GM21423 (cell line): ENCODE results near the gene GALNT4.
A peak's percentile ranks its signal among the peaks of the same experiment; 100 is the strongest.

ENCODE experiments used
- ATAC-seq: cut with Tn5 transposase; IDR thresholded peaks from one replicate; pipeline ENCODE4 v1.9.1; 2021; ENCODE audit warnings: mild to moderate bottlenecking, moderate library complexity; ENCODE audit not compliant: unreplicated experiment

Gene GALNT4

DNA sequence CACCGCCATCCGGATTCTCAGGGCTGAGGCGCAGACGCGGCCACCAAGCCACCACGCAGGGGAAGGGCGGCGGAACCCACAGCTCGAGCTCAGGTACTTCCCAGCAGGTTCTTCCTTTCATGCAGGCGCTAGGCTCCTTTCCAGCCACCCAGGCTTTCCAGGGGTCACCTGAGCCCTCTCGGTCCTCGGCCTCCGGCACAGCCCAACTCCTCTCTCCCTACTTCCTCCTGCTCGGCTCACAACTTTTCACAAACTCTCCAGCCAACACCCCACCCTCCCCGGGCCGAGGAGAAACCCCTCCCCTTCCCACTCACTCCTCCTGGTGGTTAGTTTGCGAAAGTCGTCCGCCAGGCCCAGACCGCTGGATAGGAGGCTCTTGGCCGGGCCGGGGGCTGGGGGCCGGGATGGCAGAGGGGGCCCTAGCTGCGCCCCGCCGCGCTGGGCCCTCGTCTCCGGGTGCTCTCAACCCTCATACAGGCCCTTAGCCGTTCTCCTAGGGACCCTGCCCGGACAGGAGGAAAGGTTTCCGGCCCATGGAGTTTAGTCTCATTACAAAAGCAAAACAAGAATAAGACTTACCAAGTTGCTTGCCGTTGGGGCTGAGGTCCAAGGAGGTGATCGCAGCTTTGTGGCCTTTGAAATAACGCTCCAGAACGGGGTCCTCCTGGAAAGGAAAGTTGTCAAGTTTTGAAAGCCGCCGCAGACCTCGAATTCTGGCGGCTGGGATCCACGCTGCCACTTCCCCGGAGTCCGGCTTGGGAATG is at the start of gene GALNT4:
GALNT4 (minus strand) TSS at position 256 of the 764 bp plus-strand sequence; CDS start at position 9, 247 bp downstream.
- ATAC-seq = peak; percentile 78

DNA sequence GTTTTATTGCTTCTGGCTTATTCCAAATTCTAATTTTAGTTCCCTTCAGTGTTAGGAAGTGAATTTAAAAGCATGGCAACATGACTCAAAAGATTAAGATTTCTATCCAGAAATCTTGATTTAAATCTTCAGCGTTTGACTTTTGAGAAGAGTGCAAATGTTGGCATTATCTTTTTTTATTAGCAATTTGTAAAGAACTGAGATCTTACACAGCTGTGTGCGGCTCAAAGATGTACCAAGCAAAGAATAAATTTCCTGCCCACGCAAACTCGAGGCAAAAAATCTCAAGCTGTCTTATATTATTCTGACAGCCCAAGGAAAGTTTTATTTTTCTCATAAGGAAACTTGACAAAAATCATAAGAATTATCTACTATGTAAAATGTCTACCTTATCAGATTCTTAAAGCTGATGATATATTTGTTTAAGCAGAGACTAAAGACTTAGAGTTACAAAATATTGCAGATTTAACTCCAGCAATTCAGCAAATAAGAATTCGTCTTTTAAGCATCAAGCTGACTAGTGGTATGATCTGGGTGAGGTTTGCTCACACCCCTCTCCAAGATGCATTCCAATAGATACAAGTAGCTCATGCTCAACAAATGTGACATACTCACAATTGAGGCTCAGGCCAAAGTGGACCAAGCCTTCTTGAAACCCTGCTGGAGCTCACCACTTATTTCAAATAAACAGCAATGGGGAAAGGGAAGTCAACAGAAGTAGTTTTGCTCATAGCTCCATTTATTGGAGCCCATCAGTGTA is 48.6 kb upstream of the GALNT4 start:
- ATAC-seq = no peak

DNA sequence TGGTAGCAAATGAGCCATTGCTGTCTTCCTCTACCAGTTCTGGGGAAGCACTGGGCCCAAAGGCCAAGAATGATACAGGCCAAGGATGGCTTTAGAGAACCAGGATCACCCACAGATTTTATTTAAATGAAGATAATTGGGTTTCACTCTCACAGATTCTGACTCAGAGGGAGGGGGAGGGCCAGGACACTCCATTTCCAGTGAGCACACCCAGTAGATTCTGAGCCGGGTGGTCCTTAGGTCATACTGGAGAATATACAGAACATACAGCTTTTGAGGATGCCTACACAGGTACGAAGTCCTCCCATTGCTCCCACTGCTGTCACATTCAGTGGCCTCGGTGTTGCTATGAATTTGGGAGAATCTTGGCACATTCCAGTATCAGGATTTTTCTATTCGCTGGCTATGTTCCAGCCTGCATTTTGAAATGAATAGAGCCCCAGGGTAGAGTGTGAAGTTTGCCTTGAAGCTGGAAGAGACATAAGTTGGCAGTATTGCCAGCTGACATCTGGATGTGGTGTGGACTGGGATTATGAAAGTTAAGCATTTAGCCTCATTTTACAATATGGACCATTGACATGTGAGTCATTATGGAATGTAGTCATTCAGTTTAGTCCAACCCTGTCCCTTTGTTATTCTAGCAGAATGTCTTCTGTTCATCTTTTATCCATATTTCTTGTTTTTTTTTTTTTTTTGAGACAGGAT is 47.0 kb upstream of the GALNT4 start:
- ATAC-seq = no peak

DNA sequence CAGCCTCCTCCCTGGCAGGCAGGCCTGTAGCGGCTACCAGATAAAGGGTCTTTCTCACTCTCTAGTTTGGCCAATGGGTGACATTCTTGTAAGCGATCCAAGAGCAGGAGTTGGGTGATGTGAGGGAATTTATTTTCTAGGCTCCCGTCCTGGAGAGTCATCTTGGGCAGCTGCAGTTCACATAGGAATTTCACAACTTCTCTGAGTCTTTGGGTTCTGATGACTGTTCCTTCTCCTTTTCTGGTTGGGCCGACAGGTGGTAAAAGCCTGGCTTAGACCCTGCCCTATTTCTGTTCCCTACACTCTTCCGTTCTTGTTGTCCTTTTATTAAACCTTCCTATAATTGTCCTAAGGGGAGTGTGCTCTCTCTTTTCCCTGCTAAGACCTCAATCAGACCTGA is 43.9 kb upstream of the GALNT4 start:
- ATAC-seq = no peak

DNA sequence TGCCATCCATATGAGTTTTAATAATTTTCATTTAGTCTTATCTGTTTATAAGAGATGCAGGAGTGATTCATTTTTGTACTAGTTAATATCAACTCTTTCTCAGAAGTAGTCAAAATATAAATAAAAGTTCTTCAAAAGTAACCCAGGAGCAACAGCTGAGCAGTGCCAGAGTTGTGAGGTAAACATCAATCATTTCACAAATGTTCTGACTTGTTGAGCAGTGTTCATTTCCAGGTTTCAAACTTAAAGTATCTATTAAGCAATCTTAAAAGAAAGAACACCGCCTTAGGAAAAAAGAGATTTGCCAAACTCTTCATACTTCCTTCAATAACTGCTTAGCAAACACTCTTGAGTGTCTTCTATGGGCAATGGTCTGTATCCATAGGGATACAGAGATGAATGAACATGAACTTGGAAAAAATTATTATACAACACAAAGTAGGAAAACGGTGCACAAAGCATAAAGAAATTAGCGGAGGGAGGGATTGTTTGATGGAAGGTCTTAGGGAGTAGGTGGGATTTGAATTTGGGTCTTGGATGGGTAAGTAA is 43.2 kb upstream of the GALNT4 start:
- no peak for ATAC-seq

DNA sequence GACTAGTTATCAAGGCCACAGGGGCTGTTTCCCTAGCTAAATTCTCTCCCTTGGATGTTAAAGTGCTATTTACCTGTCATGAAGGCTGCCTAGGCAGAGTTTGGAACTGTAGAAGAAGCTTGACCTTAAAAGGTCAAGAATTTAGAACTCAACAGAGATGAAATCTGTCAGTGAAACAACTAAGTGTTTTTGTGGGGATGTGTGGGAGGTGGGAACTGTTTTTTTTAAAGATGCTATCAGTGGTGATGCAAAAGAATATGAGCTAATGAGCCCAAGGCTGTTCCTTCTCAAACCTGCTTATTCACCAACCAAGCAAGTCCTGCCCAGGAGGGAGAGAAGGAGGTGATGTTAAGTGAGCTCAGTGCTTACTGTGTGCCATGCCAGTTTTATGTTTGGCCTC is 42.0 kb upstream of the GALNT4 start:
- ATAC-seq = no peak

DNA sequence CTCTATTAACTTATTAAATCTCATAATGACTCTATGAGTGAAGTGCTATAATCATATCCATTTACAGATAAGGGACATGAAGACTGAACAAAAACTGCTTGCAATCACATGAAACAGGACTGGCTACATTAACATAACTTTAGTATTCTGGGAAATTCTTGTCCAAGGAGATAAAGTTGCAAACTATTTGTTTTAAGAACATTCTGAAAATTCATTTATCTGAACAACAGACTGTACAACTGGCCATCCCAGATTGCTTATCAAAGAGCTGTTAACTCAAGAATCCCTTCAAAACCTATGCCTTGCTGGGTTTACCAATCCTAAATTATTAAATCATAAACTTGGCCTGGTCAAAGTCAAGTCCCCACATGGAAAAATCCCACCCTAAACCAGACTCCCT is 40.4 kb upstream of the GALNT4 start:
- ATAC-seq = no peak

DNA sequence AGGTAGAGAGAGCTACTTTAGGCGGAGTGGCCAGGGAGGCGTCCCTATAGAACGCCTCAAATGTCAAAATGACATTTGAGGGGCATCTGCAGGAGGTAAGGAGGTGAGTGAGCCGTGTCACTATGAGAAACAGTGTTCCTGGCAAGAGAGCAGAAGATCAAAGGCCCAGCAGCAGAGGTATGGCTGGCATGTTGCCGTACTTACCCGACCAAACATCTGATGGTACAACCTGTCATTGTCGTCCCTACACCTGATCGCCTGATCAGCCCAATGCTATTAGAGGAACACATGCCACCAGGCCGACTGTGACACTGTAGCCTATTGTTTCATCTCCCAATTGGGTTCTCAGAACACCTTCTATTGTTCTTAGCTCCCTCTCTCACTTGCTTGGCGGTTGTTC is 35.2 kb upstream of the GALNT4 start:
- ATAC-seq = no peak

DNA sequence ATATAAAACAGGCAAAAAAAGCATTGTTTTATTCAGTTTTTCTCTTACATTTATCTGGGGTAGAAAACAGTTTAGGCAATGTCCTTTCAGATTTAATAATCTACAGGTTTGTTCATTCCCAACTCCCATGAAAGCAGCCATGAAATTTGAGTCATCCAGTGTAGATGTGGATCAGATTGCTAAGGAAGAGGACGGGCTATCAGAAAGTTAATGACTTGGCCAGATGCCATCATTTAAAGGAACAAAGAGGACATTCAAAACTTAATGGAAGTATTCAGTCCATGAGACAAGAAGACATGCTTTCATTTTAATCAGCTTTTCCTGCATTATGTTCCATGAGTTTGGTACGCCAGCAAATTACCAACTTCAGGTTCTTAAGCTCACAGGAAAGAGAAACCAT is 32.4 kb upstream of the GALNT4 start:
- ATAC-seq = no peak

DNA sequence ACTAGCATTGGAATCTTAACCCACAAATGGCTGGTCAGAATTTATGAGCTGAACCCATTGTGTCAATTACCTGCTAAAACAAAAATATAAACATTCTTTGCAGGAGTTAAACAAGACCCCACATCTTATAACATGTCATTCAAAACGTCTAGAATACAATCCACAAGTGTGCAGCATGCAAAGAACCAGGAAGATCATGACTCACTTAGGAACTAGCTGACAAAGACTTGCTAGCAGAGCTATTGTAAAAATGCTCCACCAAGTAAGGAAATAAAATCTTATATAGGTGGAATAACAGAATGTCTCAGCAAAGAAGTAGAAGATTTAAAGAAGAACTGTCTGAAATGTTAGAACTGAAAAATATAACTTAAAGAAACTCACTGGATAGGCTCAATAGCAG is 27.8 kb upstream of the GALNT4 start:
- ATAC-seq = no peak

DNA sequence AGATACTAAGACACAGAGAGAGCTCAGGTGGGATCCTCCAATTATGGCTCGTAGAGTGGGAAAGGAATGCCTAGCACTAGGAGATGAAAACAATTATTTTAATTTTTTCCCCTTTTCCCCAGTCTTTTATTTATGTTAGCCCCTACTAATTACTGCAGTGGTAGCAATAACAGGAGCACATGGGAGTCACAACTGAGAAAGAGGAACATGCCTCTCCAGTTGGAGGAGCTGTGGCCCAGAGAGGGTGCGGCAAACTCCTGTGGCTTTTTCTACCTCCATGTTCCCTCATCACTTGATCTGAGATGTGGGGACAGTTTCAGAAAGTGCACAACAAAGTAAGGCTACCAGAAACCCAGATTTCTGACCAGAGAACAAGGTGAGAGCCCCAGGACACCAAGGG is 27.2 kb upstream of the GALNT4 start:
- no peak for ATAC-seq

DNA sequence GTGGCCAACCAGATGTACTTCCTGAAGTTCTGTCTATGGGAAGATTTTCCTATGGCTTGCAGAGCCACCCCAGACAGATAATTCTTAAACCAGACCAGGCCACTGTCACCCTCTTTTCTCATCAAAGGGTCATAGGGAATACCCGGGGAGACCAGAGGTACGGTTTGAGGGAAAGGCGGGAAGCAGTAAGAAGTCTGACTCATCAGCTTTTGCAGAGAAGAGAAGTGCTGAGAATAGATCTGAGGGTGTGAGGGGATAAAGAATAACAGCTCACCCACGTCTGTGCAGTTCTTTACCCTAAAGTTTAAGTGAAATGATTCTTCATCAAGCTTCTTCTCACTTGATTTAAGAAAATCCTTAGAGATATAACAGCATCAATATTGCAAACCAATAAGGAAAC is 22.5 kb upstream of the GALNT4 start:
- no peak for ATAC-seq

DNA sequence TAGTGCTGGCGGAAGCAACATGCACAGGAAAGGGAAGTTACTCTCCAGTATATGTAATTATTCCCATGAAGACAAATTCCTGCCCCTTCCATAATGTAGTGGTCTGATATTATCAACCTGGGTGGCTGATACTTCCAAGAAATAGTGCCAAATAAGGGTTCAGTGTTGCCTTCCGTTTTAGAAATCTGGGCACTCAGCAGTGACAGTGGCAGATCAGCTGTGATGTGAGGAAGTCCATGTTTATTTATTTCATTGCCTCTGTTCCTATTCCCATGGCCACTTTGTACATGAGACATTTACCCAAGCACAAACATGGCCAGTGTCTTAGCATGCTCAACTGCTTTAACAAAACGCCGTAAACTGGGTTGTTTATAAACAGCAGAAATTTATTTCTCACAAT is 21.6 kb upstream of the GALNT4 start:
- ATAC-seq = no peak

DNA sequence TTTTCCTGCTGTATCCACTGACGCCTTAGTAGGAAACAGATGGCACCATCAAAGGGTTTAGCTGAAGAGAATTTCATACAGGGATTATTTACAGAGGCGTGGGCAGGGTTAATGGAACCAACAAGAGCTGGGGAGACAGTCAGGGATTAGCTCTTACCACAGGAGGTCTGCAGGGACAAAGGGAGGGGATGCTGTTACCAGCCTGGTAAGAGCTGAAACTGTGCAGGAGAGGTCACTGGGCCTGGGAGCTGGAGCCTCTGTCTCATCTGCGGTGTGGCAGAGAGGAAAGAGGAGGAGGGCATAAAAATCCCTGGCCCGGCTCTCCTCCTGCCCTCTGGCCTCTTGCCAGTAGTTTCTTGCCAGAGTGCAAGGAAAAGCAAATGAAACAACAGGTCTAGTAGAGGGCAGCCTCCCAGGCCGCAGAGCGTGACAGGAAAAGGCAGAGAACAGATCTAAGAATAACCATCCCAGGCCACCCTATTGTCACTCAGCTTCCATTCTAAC is 20.1 kb upstream of the GALNT4 start:
- no peak for ATAC-seq

DNA sequence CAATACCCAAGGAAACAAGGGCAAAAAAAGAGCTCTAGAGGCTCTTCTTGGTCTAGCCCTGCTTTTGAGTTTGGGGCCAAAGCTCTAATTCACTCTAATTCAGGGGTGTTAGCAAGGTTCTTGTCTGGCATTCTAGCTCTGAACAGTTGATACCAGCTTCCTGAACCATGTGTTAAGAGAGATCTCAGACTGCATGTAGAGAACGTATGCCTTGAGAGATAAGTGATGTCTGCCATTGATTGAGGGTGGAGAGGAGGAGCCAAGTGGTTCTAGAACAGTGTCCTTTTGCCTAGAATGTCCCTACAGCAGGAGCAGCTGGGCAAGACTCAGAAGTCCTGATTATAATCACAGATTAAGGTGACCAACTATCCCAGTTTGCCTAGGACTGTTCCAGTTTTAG is 19.4 kb upstream of the GALNT4 start:
- ATAC-seq = no peak

DNA sequence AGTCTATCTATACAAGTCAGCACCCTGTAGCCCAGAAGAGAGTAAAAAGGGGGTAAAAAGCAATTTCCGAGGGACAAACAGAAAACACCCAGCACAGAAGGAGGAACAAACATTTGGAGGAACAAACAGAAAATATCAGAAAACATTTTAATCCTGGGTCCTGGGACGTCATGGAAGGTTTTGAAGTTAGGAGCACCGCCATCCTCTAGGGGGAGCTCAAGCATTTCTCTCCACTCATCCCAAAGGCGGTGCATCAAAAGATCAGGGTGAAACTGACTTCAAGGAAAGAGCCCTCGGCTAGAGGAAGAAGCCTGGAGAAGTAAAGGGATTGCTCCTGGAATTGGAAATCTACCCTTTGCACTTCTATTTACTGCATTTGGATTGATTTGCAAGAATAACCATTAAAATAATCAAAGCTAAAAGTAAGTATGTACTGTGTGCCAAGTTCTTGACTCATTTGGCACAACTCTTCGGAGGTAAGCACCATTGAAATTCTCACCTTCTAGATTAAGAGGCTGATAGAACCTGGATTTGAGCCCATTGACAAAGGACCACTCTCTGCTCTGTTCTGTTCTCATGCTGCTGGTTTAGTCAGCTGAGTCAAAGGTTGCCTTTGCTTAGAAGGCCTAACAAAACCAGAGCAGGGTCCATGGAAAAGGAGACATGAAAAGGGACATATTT is 18.5 kb upstream of the GALNT4 start:
- peak; percentile 82 for ATAC-seq

DNA sequence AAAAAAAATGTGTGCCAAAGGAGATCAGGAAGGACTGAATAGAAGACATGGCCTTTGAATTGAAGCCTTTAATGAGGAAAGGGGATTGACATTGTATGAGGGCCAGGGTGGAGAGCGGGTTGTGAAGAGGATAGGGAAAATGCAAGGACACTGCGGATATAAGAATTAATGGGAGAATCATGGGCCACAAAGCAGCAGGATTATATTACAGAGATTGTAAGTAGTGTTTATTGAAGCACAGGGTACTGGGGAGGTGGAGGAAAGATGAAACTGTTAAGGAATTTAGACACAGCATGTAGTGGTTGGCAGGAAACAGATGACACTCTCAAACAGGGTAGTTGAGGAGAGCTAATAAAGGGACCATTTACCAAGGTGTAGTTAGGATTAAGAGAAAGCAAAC is 17.6 kb upstream of the GALNT4 start:
- no peak for ATAC-seq

DNA sequence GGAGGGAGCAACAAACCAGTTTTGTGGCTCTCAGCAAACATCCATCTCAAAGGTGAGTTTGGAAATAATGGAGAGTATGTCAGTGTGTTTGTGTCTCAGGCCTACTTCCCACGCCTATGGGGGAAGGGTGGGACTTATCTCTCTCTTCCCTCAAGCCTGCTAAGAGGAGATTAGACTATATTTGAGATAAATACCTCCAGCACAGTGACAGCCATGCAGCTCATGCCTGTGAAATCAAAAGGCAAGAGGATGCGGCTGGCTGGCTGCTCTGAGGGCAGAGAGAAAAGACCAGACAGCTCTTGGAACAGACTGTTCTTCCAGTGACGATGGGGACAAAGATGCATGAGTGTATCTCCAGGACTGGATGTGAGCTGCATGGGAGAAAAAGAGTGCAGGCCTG is 16.0 kb upstream of the GALNT4 start:
- no peak for ATAC-seq

DNA sequence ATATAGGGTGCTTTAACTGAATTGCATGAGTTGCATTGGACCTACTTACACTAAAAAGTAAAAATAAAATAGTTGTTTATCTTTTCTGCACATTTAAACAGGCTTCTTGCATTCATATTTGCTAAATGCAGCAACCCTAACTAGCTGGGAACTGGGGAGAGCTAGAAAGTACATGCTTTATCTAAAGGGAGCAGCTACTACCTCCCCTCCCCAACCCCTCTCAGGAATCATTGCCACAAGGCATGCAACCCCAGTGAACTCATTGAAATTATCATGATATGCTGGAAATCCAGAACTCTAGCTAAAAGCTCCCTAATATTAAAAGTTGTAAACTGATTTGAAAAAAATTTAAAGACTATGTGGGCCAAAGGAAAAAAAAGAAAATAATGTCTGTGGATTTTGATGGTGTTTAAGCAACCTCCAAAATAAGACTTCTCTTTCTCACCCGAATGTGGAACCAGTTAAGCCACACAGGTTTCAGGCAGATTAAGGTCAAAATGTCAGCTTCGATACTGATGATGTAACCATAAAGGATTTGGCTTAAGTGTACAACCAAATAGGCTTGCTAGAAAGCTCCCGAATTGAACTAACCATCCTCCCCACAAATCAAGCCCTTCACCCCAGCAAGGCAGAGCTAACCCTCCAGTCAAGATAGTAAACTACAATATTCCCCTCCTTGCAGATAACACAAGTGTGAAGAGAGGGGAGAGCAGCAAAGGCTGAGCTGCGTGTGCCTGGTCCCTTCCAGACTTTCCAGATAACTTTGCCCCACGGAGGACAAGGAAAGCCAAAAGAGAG is 15.0 kb upstream of the GALNT4 start:
- no peak for ATAC-seq

DNA sequence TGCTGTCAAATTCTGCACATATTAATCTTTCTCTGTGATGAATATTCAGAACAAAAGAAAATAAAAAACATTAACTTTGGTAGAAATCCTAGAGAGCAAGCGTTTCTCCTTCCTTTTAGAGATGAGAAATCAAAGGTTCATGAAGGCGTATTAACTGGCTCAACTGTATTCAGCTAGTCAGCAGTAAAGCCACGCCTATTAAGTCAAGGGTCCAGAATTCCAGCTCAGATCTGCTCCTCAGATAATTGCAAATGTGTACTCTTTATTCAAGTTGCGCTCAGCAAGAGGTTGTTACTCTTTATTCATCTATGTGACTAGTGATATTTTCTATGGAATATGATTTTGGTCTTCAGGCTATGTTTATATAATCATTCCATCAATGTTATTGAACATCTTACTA is 14.3 kb upstream of the GALNT4 start:
- no peak for ATAC-seq
